Measurements from ENCODE around the gene MGAT5B.

DNA sequence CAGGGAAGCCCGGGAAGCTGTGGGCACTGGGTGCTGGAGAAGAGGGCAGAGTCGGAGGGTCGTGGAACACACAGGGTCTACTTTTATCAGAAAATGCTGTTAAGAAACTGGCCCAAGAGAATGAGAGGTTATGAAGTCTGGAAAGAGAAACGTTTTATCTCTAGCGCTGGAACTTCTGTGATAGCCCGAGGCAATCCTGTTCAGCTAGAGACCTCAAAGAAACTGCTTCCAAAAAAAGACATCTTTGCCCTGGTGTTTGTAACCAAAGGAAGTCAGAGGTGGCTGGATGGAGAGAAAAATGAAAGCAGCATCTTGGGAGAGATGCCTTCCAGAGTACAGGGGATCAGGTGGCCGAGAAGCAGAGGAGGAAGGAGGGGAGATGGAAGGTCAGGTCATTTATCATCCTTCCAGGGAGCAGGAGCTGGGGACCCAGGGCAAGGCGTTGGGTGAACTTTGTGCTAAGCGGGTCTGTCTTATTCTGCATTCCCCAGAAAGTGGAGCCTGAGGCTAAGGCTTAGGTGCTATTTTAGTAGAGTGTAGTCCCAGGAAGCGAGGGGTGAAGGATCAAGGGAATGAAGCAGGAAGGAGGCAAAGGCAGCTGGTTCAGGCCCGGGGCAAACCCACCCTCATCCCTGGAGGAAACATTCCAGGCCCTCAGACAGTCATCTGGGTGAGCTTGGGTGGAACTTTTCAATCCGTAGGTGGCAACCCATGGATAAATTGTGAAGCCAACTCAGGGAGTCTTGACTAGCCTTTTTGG is 66.5 kb downstream of the MGAT5B start:
- TF ChIP-seq EZH2 (conservative IDR thresholded peaks at IDR 0.05; ENCODE audit: low read depth, low read length) (no peak), JUN (CRISPR knock-in tag; IDR thresholded peaks at IDR 0.05) (no peak), NR3C1 (CRISPR knock-in tag; IDR thresholded peaks at IDR 0.05) (no peak), MAZ (IDR thresholded peaks at IDR 0.05; ENCODE audit: borderline replicate concordance, low read depth, low read length) (no peak), MAZ (CRISPR knock-in tag; IDR thresholded peaks at IDR 0.05; ENCODE audit: low read depth) (no peak), TCF7 (IDR thresholded peaks at IDR 0.05; ENCODE audit: low read depth) (no peak), CTCF (CRISPR knock-in tag; IDR thresholded peaks at IDR 0.05) (no peak), NONO (IDR thresholded peaks at IDR 0.05) (no peak), NONO (CRISPR knock-in tag; conservative IDR thresholded peaks at IDR 0.05) (no peak), PAWR (CRISPR knock-in tag; IDR thresholded peaks at IDR 0.05; ENCODE audit: borderline replicate concordance) (no peak), PATZ1 (CRISPR knock-in tag; IDR thresholded peaks at IDR 0.05) (no peak), NFYB (CRISPR knock-in tag; IDR thresholded peaks at IDR 0.05) (no peak), BHLHE40 (IDR thresholded peaks at IDR 0.05; ENCODE audit: low read length) (no peak), ZNF232 (CRISPR knock-in tag; IDR thresholded peaks at IDR 0.05; ENCODE audit: borderline replicate concordance) (no peak), HMG20B (CRISPR knock-in tag; conservative IDR thresholded peaks at IDR 0.05) (no peak)

Measured in HepG2 (cell line).